BJ (cell line): ENCODE results near the gene ZNF784. TPM values are rescaled to one million over a fixed set of nuclear protein-coding genes. Genes with fewer than 3 reads are reported as not detected.
A peak's percentile ranks its signal among the peaks of the same experiment; 100 is the strongest.

ENCODE experiments used
- CTCF ChIA-PET: fragments of 350-600 bp; formaldehyde crosslinking; extraction: SDS; loops from one replicate; lab custom pipeline; 2021; ENCODE audit warnings: antibody characterized with exemption, inconsistent platforms; lab: Yijun Ruan, JAX
- POLR2A ChIA-PET: fragments of 300-600 bp; sonication (Branson Sonifier 250); formaldehyde crosslinking; extraction: SDS; loops from one replicate; lab custom pipeline; 2021; ENCODE audit warnings: antibody characterized with exemption; lab: Charles Lee
- DNase-seq: peaks from one replicate; pipeline ENCODE4 v3.0.0-alpha.2; 2011; ENCODE audit warnings: low read depth
- H3K27me3 ChIP-seq: 2 replicates; pipeline ENCODE4 v1.6.0; 2011; ENCODE audit warnings: low read length; ENCODE audit not compliant: control insufficient read depth, insufficient read depth
- H3K36me3 ChIP-seq: 2 replicates; pipeline ENCODE4 v1.5.1; 2011; ENCODE audit warnings: low read length; ENCODE audit not compliant: control insufficient read depth, insufficient read depth
- H3K4me3 ChIP-seq: 2 replicates; pipeline ENCODE4 v1.5.1; 2011; ENCODE audit warnings: low read depth, mild to moderate bottlenecking, control low read depth, low read length
- CTCF ChIP-seq: IDR thresholded peaks from 2 replicates; pipeline ENCODE4 v1.5.1; 2011; ENCODE audit warnings: low read depth, mild to moderate bottlenecking, control low read depth, inconsistent platforms, low read length, moderate library complexity; ENCODE audit not compliant: insufficient read depth
- polyA plus RNA-seq: library from polyadenylated mRNA; depleted of rRNA; stranded (reverse); fragments of >200 nt; gene quantifications from 2 replicates; pipeline ENCODE4 v1.2.3, GENCODE V29; 2011

The ZNF784 gene
- polyA plus RNA-seq, 1 experiment, result 4.5 TPM

- Histone ChIP-seq H3K27me3 (no peaks in the 10 kb centered on the region), H3K36me3 (peaks cover 3% of the 10 kb centered on the region), H3K4me3 (no peak overlapping the region)
- ChIA-PET CTCF (interaction anchor here (1.3 kb wide), 1 partner anchor 25 kb away, joined by 3 read pairs; no protein-coding TSS in a partner anchor), POLR2A (no interaction called here)
- no peak for TF ChIP-seq CTCF
- DNase-seq, result no peak
Observed at GRCh38 chr19:55581823-55582223, 42.5 kb downstream of the ZNF784 start.

GRCh38 chr19:55581145-55581822, 43.1 kb downstream of the ZNF784 start:
- peak overlapping the region; percentile 97 for H3K4me3 ChIP-seq
- no peaks in the 10 kb centered on the region for H3K27me3 ChIP-seq
- ChIA-PET CTCF (interaction anchor here (0.6 to 1.3 kb wide), 3 partner anchors 25 to 113 kb away, joined by 3 to 5 read pairs (median 3); no protein-coding TSS in a partner anchor), POLR2A (no interaction called here)
- H3K36me3 ChIP-seq, result peaks cover 3% of the 10 kb centered on the region
- no peak for DNase-seq
- no peak for TF ChIP-seq CTCF

- ChIA-PET POLR2A (no interaction called here), CTCF (interaction anchor here (0.6 to 1.3 kb wide), 3 partner anchors 26 to 113 kb away, joined by 3 to 5 read pairs (median 3); no protein-coding TSS in a partner anchor)
- H3K36me3 ChIP-seq, result peaks cover 3% of the 10 kb centered on the region
- no peak for TF ChIP-seq CTCF
- no peaks in the 10 kb centered on the region for H3K27me3 ChIP-seq
- no peak for DNase-seq
- H3K4me3 ChIP-seq, result peak within 1 kb of the TSS; percentile 97
Observed at GRCh38 chr19:55580628-55581144, 43.7 kb downstream of the ZNF784 start, which contains the start of gene ZNF579. TSS of gene ZNF579 (minus strand) at chr19:55580848. CDS start at chr19:55579639, 1,209 bp downstream.

- CTCF ChIA-PET, result interaction anchor here (0.7 kb wide), 1 partner anchor 112 kb away, joined by 3 read pairs; no protein-coding TSS in a partner anchor
- no peak for TF ChIP-seq CTCF
- POLR2A ChIA-PET, result no interaction called here
Observed at GRCh38 chr19:55579766-55580621, 44.4 kb downstream of the ZNF784 start.

More at GRCh38 chr19:55579766-55580621, 44.4 kb downstream of the ZNF784 start:
- Histone ChIP-seq H3K4me3 (peak overlapping the region; percentile 97), H3K36me3 (peaks cover 3% of the 10 kb centered on the region), H3K27me3 (no peaks in the 10 kb centered on the region)
- no peak for DNase-seq
